HepG2 (cell line): ENCODE measurements around the gene TTC38.

Source experiments
- ARNT ChIP-seq: fragments of 450-650 bp; IDR thresholded peaks from 2 replicates; pipeline ENCODE4 v1.6.1; 2017
- CHCHD3 ChIP-seq: sonication (generic); formaldehyde crosslinking; IDR thresholded peaks from 2 replicates; pipeline ENCODE4 v1.8.0; 2022; ENCODE audit warnings: mild to moderate bottlenecking, missing genetic modification reagents, moderate library complexity
- TAF15 ChIP-seq: fragments of 200-400 bp; formaldehyde crosslinking; IDR thresholded peaks from one replicate; pipeline ENCODE4 v1.6.1; 2018; ENCODE audit warnings: mild to moderate bottlenecking, low read depth, low read length; ENCODE audit not compliant: poor library complexity, severe bottlenecking
- U2AF1 ChIP-seq: fragments of 200-400 bp; formaldehyde crosslinking; optimal IDR thresholded peaks from 2 replicates; pipeline ENCODE3; 2017; ENCODE audit warnings: mild to moderate bottlenecking, low read depth, low read length
- ZBTB1 ChIP-seq: sonication (generic); formaldehyde crosslinking; IDR thresholded peaks from 2 replicates; pipeline ENCODE4 v1.4.0; 2020; ENCODE audit warnings: missing genetic modification reagents, borderline replicate concordance
- ZNF256 ChIP-seq: sonication (generic); formaldehyde crosslinking; conservative IDR thresholded peaks from 2 replicates; pipeline ENCODE4 v1.4.0; 2020; ENCODE audit warnings: missing genetic modification reagents
- TF ChIP-seq, protein P1 (sequence below): IDR thresholded peaks from 2 replicates; pipeline ENCODE4 v1.6.1; 2012; ENCODE audit warnings: inconsistent platforms
- TF ChIP-seq, protein P2 (sequence below): sonication (generic); formaldehyde crosslinking; IDR thresholded peaks from 2 replicates; pipeline ENCODE4 v1.8.0; 2022; ENCODE audit warnings: low read depth, missing genetic modification reagents

DNA sequence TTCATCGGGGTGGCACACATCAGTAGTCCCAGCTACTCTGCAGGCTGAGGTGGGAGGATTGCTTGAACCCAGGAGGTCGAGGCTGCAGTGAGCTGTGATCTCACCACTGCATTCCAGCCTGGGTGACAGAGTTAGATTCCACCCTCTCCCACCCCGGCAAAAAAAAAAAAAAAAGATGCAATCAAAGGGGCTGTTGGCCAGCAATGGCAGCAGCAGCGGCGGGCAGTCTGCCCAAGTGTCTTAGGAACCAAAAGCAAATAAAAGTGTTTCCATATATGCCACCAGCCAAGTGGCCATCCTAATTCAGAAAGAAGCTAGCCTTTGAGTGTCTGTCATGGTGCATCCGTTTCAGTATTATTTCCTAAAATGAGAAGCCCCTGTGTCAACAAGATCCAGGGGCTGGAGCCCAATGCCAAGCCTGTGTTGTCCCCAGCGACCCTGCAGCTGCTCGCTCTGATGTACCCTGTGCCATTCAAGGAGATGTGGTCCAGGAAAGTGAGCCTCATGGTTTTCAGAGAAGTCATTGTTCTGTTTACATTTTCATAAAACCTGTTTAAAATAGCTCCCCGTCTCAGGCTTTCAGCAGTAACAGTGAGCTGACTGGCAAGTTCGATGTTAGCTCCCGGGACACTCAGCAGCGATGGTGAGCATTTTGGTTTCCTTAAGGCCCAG, 30.2 kb upstream of the TTC38 start:
- TF ChIP-seq ZNF256, result no peak
- no peak for TF ChIP-seq ZBTB1 (CRISPR knock-in tag)
- no peak for TF ChIP-seq CHCHD3 (CRISPR knock-in tag)
- TF ChIP-seq TAF15, result no peak
- TF ChIP-seq U2AF1, result no peak
- TF ChIP-seq ARNT, result no peak
- TF ChIP-seq, protein P1, sequence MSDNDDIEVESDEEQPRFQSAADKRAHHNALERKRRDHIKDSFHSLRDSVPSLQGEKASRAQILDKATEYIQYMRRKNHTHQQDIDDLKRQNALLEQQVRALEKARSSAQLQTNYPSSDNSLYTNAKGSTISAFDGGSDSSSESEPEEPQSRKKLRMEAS, result no peak
- TF ChIP-seq, protein P2, sequence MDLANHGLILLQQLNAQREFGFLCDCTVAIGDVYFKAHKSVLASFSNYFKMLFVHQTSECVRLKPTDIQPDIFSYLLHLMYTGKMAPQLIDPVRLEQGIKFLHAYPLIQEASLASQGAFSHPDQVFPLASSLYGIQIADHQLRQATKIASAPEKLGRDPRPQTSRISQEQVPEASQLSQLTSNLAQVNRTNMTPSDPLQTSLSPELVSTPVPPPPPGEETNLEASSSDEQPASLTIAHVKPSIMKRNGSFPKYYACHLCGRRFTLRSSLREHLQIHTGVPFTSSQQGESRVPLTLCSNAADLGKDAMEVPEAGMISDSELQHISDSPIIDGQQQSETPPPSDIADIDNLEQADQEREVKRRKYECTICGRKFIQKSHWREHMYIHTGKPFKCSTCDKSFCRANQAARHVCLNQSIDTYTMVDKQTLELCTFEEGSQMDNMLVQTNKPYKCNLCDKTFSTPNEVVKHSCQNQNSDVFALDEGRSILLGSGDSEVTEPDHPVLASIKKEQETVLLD, result no peak
